AML-193 (cell line): ENCODE measurements around the gene IL36RN.

Experiments used
- DNase-seq, 2 experiments: peaks; one replicate each; lab custom pipeline; 2025; lab: John Stamatoyannopoulos, UW

IL36RN gene

GRCh38 chr2:113102133-113102532 lies 43.1 kb downstream of the IL36RN start:
- DNase-seq: no peak

- no peak for DNase-seq
Measured at GRCh38 chr2:113103277-113103676, 44.3 kb downstream of the IL36RN start.

- no peak for DNase-seq
Measured at GRCh38 chr2:113104054-113104611, 45.1 kb downstream of the IL36RN start.

- DNase-seq: no peak
Measured at GRCh38 chr2:113105047-113105785, 46.2 kb downstream of the IL36RN start.

GRCh38 chr2:113111121-113111520 lies 52.1 kb downstream of the IL36RN start:
- DNase-seq: no peak

GRCh38 chr2:113111823-113112287 lies 52.9 kb downstream of the IL36RN start:
- DNase-seq: peak; percentile 89 to 90

- no peak for DNase-seq
Measured at GRCh38 chr2:113112441-113112840, 53.4 kb downstream of the IL36RN start.

- DNase-seq: no peak
Measured at GRCh38 chr2:113112871-113113270, 53.9 kb downstream of the IL36RN start.

- DNase-seq: no peak
Measured at GRCh38 chr2:113113807-113114206, 54.8 kb downstream of the IL36RN start.
